NCI-H2171 (cell line): ENCODE data around the gene PARP2.
"Not testable (repeated sequence)": the region's sequence is repeated elsewhere in the genome, so short reads cannot be mapped to it uniquely, and the experiment has no call there.

Experiments used
- DNase-seq: peaks from one replicate; lab custom pipeline; 2025; lab: John Stamatoyannopoulos, UW

Gene PARP2

GRCh38 chr14:20343092-20343861, at the start of gene PARP2:
Gene PARP2 (plus strand): TSS chr14:20343635. CDS start chr14:20343642, 7 bp downstream.
- peak; percentile 100 for DNase-seq

- no peak for DNase-seq
Observed at GRCh38 chr14:20294636-20295035, 48.8 kb upstream of the PARP2 start.

GRCh38 chr14:20295067-20295466, 48.4 kb upstream of the PARP2 start:
- no peak for DNase-seq

- DNase-seq: no peak
Observed at GRCh38 chr14:20302042-20302755, 41.2 kb upstream of the PARP2 start.

GRCh38 chr14:20305265-20306078, 38.0 kb upstream of the PARP2 start, which contains the start of gene TTC5:
Gene TTC5 (minus strand): TSS chr14:20305951. CDS start chr14:20305937, 14 bp downstream.
- peak; percentile 98 for DNase-seq

- no peak for DNase-seq
Observed at GRCh38 chr14:20306079-20306423, 37.4 kb upstream of the PARP2 start.

- no peak for DNase-seq
Observed at GRCh38 chr14:20314026-20314425, 29.4 kb upstream of the PARP2 start.

GRCh38 chr14:20317720-20318119, 25.7 kb upstream of the PARP2 start:
- no peak for DNase-seq

- peak; percentile 83 for DNase-seq
Observed at GRCh38 chr14:20327005-20327869, 16.2 kb upstream of the PARP2 start.

- no peak for DNase-seq
Observed at GRCh38 chr14:20328705-20329104, 14.7 kb upstream of the PARP2 start.

- DNase-seq: no peak
Observed at GRCh38 chr14:20329355-20329754, 14.1 kb upstream of the PARP2 start.

GRCh38 chr14:20331053-20331613, 12.3 kb upstream of the PARP2 start:
- DNase-seq: no peak

- no peak for DNase-seq
Observed at GRCh38 chr14:20332431-20332787, 11.0 kb upstream of the PARP2 start.

GRCh38 chr14:20332788-20333493, 10.5 kb upstream of the PARP2 start, which contains the start of gene CCNB1IP1:
Gene CCNB1IP1 (minus strand): TSS chr14:20333279. CDS start chr14:20316523, 16,756 bp downstream.
- peak; percentile 100 for DNase-seq

- no peak for DNase-seq
Observed at GRCh38 chr14:20333494-20333841, 10.0 kb upstream of the PARP2 start.

- DNase-seq: no peak
Observed at GRCh38 chr14:20334017-20334416, 9.4 kb upstream of the PARP2 start.

- not testable (repeated sequence) for DNase-seq
Observed at GRCh38 chr14:20341032-20341431, 2.4 kb upstream of the PARP2 start.

GRCh38 chr14:20341646-20342045, 1.8 kb upstream of the PARP2 start:
- DNase-seq: no peak

- peak; percentile 62 for DNase-seq
Observed at GRCh38 chr14:20343862-20344220, 406 bp downstream of the PARP2 start.

GRCh38 chr14:20345366-20345765, 1.9 kb downstream of the PARP2 start:
- DNase-seq: no peak

GRCh38 chr14:20346713-20347112, 3.3 kb downstream of the PARP2 start:
- no peak for DNase-seq
